CD14-positive monocyte (primary cell): Measurements from ENCODE around the gene BANP. TPM values are rescaled to one million over a fixed set of nuclear protein-coding genes. Genes with fewer than 3 reads are reported as not detected.
A peak's percentile ranks its signal among the peaks of the same experiment; 100 is the strongest.
"Not testable (repeated sequence)": the region's sequence is repeated elsewhere in the genome, so short reads cannot be mapped to it uniquely, and the experiment has no call there.

Source experiments
- DNase-seq, 3 donors: peaks; one replicate each; pipeline ENCODE4 v3.0.0-alpha.2; 2011 to 2022
- H2AFZ ChIP-seq: 2 replicates; pipeline ENCODE4 v1.6.0; 2012; ENCODE audit warnings: mild to moderate bottlenecking, low read depth, low read length, inconsistent platforms; ENCODE audit not compliant: insufficient read depth, poor library complexity, severe bottlenecking
- H3K27ac ChIP-seq, 2 donors: 1 replicate in 1 of 2; 2 replicates in 1 of 2; pipeline ENCODE4 v1.5.1; 2012 to 2013; ENCODE audit warnings: low read length in 2 of 2, control low read depth in 1 of 2, inconsistent platforms in 1 of 2, low read depth in 1 of 2, mild to moderate bottlenecking in 1 of 2
- H3K27me3 ChIP-seq, 2 donors: one replicate each; pipeline versions ENCODE4 v1.6.0 to v1.6.1; 2011 to 2013; ENCODE audit warnings: low read length in 2 of 2; ENCODE audit not compliant: control insufficient read depth in 2 of 2, insufficient read depth in 2 of 2
- H3K36me3 ChIP-seq, 2 donors: replicated peaks in 1 of 2; 1 replicate in 1 of 2; 2 replicates in 1 of 2; pipeline versions ENCODE4 v1.5.1 to v1.6.1; 2012 to 2013; ENCODE audit warnings: low read length in 2 of 2, control low read depth in 1 of 2, inconsistent platforms in 1 of 2, mild to moderate bottlenecking in 1 of 2; ENCODE audit not compliant: insufficient read depth in 2 of 2, control insufficient read depth in 1 of 2
- H3K4me1 ChIP-seq, 2 donors: 1 replicate in 1 of 2; 2 replicates in 1 of 2; pipeline versions ENCODE4 v1.5.1 to v1.6.1; 2012 to 2013; ENCODE audit warnings: low read length in 2 of 2, control low read depth in 1 of 2, inconsistent platforms in 1 of 2, mild to moderate bottlenecking in 1 of 2, moderate library complexity in 1 of 2; ENCODE audit not compliant: insufficient read depth in 2 of 2, control insufficient read depth in 1 of 2
- H3K4me2 ChIP-seq: replicated peaks from 2 replicates; pipeline ENCODE3; 2012; ENCODE audit warnings: low read length, moderate library complexity, mild to moderate bottlenecking; ENCODE audit not compliant: poor library complexity, severe bottlenecking; ENCODE audit errors: extremely low read depth
- H3K4me3 ChIP-seq, 3 experiments: fragments of 200-600 bp in 1 of 3; sonication (generic) in 1 of 3; replicated peaks in 1 of 3; 1 replicate in 2 of 3; 2 replicates in 1 of 3; pipeline ENCODE4 v1.5.1; 2011 to 2013; ENCODE audit warnings: low read length in 3 of 3, mild to moderate bottlenecking in 3 of 3, control low read depth in 2 of 3, low read depth in 2 of 3, inconsistent platforms in 1 of 3, moderate library complexity in 1 of 3
- H3K79me2 ChIP-seq: 2 replicates; pipeline ENCODE4 v1.6.0; 2012; ENCODE audit warnings: mild to moderate bottlenecking, control low read depth, inconsistent platforms, low read length, moderate library complexity; ENCODE audit not compliant: insufficient read depth
- H3K9ac ChIP-seq: 2 replicates; pipeline ENCODE4 v1.6.0; 2017; ENCODE audit warnings: low read length, mild to moderate bottlenecking; ENCODE audit not compliant: insufficient read depth, poor library complexity, severe bottlenecking
- H3K9me3 ChIP-seq, 2 donors: replicated peaks in 1 of 2; 1 replicate in 1 of 2; 2 replicates in 1 of 2; pipeline versions ENCODE4 v1.5.1 to v1.6.1; 2012 to 2013; ENCODE audit warnings: low read length in 2 of 2, control low read depth in 1 of 2; ENCODE audit not compliant: control insufficient read depth in 1 of 2, insufficient read depth in 1 of 2
- H4K20me1 ChIP-seq: 2 replicates; pipeline ENCODE4 v1.6.0; 2012; ENCODE audit warnings: mild to moderate bottlenecking, low read length, control low read depth, moderate library complexity; ENCODE audit not compliant: insufficient read depth
- H3K27ac Mint-ChIP-seq, 7 donors: one replicate each; pipeline ENCODE4 v1.8.0; 2020; ENCODE audit warnings: mild to moderate bottlenecking in 7 of 7, mixed read lengths in 7 of 7, moderate library complexity in 6 of 7, inconsistent platforms in 2 of 7
- H3K27me3 Mint-ChIP-seq, 3 donors: one replicate each; pipeline ENCODE4 v1.8.0; 2021 to 2022; ENCODE audit warnings: low read depth in 3 of 3, mild to moderate bottlenecking in 3 of 3, mixed read lengths in 3 of 3, moderate library complexity in 3 of 3, inconsistent platforms in 1 of 3
- H3K36me3 Mint-ChIP-seq, 2 donors: one replicate each; pipeline ENCODE4 v1.8.0; 2020; ENCODE audit warnings: mixed read lengths in 2 of 2, inconsistent platforms in 1 of 2, mild to moderate bottlenecking in 1 of 2
- H3K4me1 Mint-ChIP-seq: one replicate; pipeline ENCODE4 v1.8.0; 2020; ENCODE audit warnings: mild to moderate bottlenecking, mixed read lengths
- H3K4me3 Mint-ChIP-seq, 2 donors: one replicate each; pipeline ENCODE4 v1.8.0; 2020; ENCODE audit warnings: mild to moderate bottlenecking in 2 of 2, mixed read lengths in 2 of 2, moderate library complexity in 1 of 2
- H3K9me3 Mint-ChIP-seq, 7 donors: one replicate each; pipeline ENCODE4 v1.8.0; 2020 to 2022; ENCODE audit warnings: mixed read lengths in 7 of 7, mild to moderate bottlenecking in 6 of 7, moderate library complexity in 6 of 7, inconsistent platforms in 2 of 7
- WGBS: methylation state at CpG from one replicate; pipeline ENCODE4 v1.1.5; 2013; ENCODE audit warnings: missing lambda C conversion rate; ENCODE audit not compliant: insufficient coverage; 5-methylcytosine and 5-hydroxymethylcytosine counted together
- intact Hi-C, 2 donors: fragments of 100-400 bp; cut with micrococcal nuclease; formaldehyde crosslinking; loops; one replicate each; pipeline versions ENCODE4 v1.15.0 to v1.15.1; 2023
- polyA plus RNA-seq, 3 donors: library from polyadenylated mRNA; depleted of rRNA in 1 of 3; unstranded in 2 of 3; stranded (reverse) in 1 of 3; fragments of 300-500 nt in 2 of 3; fragments of >200 nt in 1 of 3; fragmentation: Illumina TruSeq in 2 of 3; gene quantifications; 1 replicate in 2 of 3; 2 replicates in 1 of 3; pipeline ENCODE4 v1.2.3, GENCODE V29; 2012 to 2021

The BANP gene
- polyA plus RNA-seq, 3 donors, result 10.1 to 40.9 (median 11.7) TPM

- H3K4me3 ChIP-seq, H3K9ac ChIP-seq, H3K4me1 ChIP-seq, DNase-seq, H3K4me2 ChIP-seq, H3K27me3 ChIP-seq, H4K20me1 ChIP-seq, H3K4me1 Mint-ChIP-seq, intact Hi-C loops, H3K4me3 Mint-ChIP-seq, H2AFZ ChIP-seq, H3K9me3 Mint-ChIP-seq, H3K27ac ChIP-seq, H3K9me3 ChIP-seq, H3K27me3 Mint-ChIP-seq, H3K79me2 ChIP-seq: not testable (repeated sequence)
- Mint-ChIP-seq H3K36me3 (peaks cover 81 to 89% of the 10 kb centered on the region in 2 donors), H3K27ac (peak overlapping the region in 2 of 7 donors; percentile 53 to 82)
- WGBS, result 98% methylated on average over 10 of the region's 10 CpGs
- peaks cover 44 to 83% of the 10 kb centered on the region in 2 donors for H3K36me3 ChIP-seq
These were observed 85.4 kb downstream of the BANP start for GRCh38 chr16:88036640-88036996.

DNA sequence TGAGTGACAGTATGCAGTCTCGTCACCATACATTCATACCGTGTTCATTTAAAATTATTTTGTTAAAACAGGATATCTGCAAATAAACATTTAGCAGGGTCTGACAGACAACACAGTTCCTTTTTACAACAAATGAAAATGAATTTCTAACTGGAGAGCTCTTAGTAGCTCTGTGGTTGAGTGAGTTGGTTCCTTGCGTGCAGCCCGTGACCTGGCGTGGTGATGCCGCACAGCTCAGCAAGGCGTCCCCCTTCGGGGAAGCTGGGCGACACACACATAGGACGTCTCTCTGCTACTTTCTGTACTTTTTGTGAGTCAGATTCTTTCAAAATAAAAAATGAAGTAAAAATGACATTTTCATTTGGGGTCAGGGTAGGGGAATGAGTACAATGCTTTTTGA lies 86.1 kb downstream of the BANP start:
- H4K20me1 ChIP-seq, intact Hi-C loops, H2AFZ ChIP-seq, H3K4me3 Mint-ChIP-seq, H3K27ac ChIP-seq, H3K9me3 ChIP-seq, H3K4me2 ChIP-seq, H3K9ac ChIP-seq, H3K27me3 Mint-ChIP-seq, H3K27me3 ChIP-seq, H3K79me2 ChIP-seq, DNase-seq, H3K4me1 Mint-ChIP-seq, H3K9me3 Mint-ChIP-seq, H3K4me1 ChIP-seq, H3K4me3 ChIP-seq: not testable (repeated sequence)
- Mint-ChIP-seq H3K27ac (peak overlapping the region in 1 of 7 donors; percentile 48), H3K36me3 (peaks cover 84 to 91% of the 10 kb centered on the region in 2 donors)
- no CpG with 5 or more reads among the region's 10 CpGs for WGBS
- peaks cover 44 to 83% of the 10 kb centered on the region in 2 donors for H3K36me3 ChIP-seq

DNA sequence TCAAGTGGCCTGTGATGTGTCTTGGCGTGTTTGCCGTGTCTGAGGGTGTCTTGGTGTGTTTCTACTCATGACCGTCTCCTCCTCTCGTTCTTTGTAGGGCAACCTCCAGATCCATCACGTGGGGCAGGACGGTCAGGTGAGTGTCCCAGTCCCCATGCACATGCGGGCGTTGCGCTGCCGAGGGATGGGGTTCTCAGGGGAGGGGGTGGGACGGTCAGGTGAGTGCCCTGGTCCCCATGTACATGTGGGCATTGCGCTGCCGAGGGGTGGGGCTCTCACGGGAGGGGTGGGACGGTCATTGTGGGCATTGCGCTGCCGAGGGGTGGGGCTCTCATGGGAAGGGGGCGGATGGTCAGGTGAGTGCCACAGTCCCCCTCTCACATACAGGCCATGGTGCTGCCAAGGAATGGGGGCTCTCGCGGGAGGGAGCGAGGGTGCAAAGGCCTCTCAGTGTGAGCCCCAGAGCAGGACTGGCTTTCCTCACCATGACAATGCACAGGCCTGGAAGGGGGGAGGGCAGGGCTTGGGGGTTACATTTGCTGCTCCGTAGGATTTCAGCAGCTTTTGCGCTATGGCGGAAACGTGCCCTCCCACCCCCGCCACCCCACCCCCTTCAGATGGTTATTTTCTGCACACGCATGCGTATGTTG lies 86.8 kb downstream of the BANP start:
- Mint-ChIP-seq H3K36me3 (peaks cover 83 to 90% of the 10 kb centered on the region in 2 donors), H3K4me1 (peaks cover 14% of the 10 kb centered on the region)
- H3K9me3 ChIP-seq, H3K27ac ChIP-seq, H3K79me2 ChIP-seq, H3K9ac ChIP-seq, intact Hi-C loops, H3K27me3 ChIP-seq, H3K27ac Mint-ChIP-seq, H2AFZ ChIP-seq, H4K20me1 ChIP-seq, H3K4me2 ChIP-seq, H3K4me3 ChIP-seq, H3K9me3 Mint-ChIP-seq, H3K27me3 Mint-ChIP-seq, DNase-seq, H3K4me3 Mint-ChIP-seq: not testable (repeated sequence)
- Histone ChIP-seq H3K36me3 (peaks cover 40 to 78% of the 10 kb centered on the region in 2 donors), H3K4me1 (peaks cover 14 to 15% of the 10 kb centered on the region in 2 donors)
- whole genome bisulfite sequencing, result 100% methylated on average over 1 of the region's 28 CpGs

DNA sequence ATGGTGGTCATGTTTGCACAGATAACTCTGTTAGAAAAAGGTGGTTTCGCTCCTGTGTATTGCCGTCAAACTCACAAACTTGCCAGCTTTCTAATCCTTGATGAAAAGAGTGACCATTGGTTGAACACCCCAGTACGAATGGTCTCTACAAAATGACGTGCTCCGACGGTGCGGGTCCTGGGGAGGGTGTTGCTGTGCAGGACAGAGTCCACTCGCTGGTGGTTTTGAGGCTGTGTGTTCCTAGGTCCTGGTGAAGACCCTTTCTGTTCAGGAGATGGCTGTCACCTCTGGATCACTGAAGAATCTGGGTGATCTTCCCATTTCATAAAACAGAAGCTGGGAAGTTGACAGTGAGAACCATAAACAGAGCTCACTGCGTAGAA lies 87.3 kb downstream of the BANP start:
- H3K4me3 Mint-ChIP-seq, H3K27ac ChIP-seq, intact Hi-C loops, H2AFZ ChIP-seq, H3K27me3 Mint-ChIP-seq, H3K9ac ChIP-seq, H3K9me3 Mint-ChIP-seq, H3K79me2 ChIP-seq, H3K4me3 ChIP-seq, H3K4me2 ChIP-seq, H3K9me3 ChIP-seq, DNase-seq, H3K27me3 ChIP-seq, H4K20me1 ChIP-seq: not testable (repeated sequence)
- Mint-ChIP-seq H3K36me3 (peaks cover 84 to 90% of the 10 kb centered on the region in 2 donors), H3K27ac (peak overlapping the region in 2 of 7 donors; percentile 43 to 59), H3K4me1 (peaks cover 19% of the 10 kb centered on the region)
- H3K36me3 ChIP-seq, result peaks cover 35 to 73% of the 10 kb centered on the region in 2 donors
- 100% methylated on average over 4 of the region's 9 CpGs for WGBS
- peaks cover 19 to 20% of the 10 kb centered on the region in 2 donors for H3K4me1 ChIP-seq
